ENCODE results near the gene CUL3. TPM values are rescaled to one million over a fixed set of nuclear protein-coding genes. Genes with fewer than 3 reads are reported as not detected.

The CUL3 gene
- total RNA-seq, 1 experiment from 2014 or later = 95.7 TPM

DNA sequence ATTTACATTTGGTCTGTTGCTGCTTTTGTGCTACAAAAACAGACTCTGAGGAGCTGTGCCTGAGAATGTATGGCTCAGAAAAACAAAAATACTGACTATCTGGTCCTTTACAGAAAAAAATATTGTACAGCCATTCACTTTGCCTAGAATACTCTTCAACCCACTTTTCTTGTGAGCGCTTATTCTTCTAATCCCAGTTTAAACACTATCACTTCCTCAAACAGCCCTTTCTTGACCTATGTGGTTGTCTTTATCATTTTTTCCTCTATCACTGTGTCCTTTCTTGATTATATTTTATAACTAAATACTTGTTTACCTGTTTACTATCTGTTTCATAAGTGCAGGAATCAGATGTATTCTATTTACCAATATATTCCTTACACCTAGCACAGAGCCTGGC is 33.5 kb downstream of the CUL3 start:
- H3K79me2 ChIP-seq (ENCODE audit: insufficient read depth, low read length) = peaks cover 97% of the 10 kb centered on the region

DNA sequence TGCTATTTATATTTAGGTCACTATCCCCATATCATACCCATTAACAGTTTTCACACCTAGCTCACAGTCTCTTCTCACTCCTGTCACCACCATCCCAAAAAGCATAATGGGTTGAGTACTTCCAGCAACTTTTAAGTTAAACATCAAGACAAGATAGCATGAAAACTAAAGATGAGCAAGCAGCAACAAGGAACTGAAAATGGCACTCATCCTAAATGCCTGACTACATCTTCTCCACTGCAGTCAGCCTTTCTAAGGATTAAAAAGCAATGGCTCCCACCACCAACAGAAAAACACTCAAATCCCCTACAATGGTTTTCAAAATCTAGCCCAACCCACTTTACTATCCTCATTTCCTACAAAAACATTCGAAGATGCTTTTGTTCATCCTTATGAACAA is 38.2 kb downstream of the CUL3 start:
- intact Hi-C loops (cut with micrococcal nuclease) = no loop called here
- H4K20me1 ChIP-seq (ENCODE audit: insufficient read depth) = peaks cover 12% of the 10 kb centered on the region; the same call in 1 of the 2 replicates
- no peak for TF ChIP-seq ATF3 (IDR thresholded peaks at IDR 0.05)
- TF ChIP-seq SRF (IDR thresholded peaks at IDR 0.05; ENCODE audit: low read depth) = no peak
- TF ChIP-seq, protein P1, sequence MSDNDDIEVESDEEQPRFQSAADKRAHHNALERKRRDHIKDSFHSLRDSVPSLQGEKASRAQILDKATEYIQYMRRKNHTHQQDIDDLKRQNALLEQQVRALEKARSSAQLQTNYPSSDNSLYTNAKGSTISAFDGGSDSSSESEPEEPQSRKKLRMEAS (IDR thresholded peaks at IDR 0.05) = no peak
- TF ChIP-seq EZH2 (IDR thresholded peaks at IDR 0.05) = no peak
- no peak for TF ChIP-seq POLR2AphosphoS5 (IDR thresholded peaks at IDR 0.05; ENCODE audit: low read depth, low read length)
- TF ChIP-seq ELF1 (IDR thresholded peaks at IDR 0.05; ENCODE audit: borderline replicate concordance, low read depth) = no peak
- TF ChIP-seq TCF7L2 (IDR thresholded peaks at IDR 0.05; ENCODE audit: borderline replicate concordance, extremely low read depth, insufficient read depth, insufficient read length) = no peak
- TF ChIP-seq EZH2phosphoT487 (IDR thresholded peaks at IDR 0.05; ENCODE audit: borderline replicate concordance) = no peak
- TF ChIP-seq REST (IDR thresholded peaks at IDR 0.05; ENCODE audit: low read depth) = no peak
- TF ChIP-seq, protein P2, sequence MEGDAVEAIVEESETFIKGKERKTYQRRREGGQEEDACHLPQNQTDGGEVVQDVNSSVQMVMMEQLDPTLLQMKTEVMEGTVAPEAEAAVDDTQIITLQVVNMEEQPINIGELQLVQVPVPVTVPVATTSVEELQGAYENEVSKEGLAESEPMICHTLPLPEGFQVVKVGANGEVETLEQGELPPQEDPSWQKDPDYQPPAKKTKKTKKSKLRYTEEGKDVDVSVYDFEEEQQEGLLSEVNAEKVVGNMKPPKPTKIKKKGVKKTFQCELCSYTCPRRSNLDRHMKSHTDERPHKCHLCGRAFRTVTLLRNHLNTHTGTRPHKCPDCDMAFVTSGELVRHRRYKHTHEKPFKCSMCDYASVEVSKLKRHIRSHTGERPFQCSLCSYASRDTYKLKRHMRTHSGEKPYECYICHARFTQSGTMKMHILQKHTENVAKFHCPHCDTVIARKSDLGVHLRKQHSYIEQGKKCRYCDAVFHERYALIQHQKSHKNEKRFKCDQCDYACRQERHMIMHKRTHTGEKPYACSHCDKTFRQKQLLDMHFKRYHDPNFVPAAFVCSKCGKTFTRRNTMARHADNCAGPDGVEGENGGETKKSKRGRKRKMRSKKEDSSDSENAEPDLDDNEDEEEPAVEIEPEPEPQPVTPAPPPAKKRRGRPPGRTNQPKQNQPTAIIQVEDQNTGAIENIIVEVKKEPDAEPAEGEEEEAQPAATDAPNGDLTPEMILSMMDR (IDR thresholded peaks at IDR 0.05 in 2 of 3, conservative IDR thresholded peaks at IDR 0.05 in 1 of 3; ENCODE audit: borderline replicate concordance in 1 of 3, insufficient read depth in 1 of 3, low read depth in 2 of 3, low read length in 2 of 3) = no peak
- no peak for TF ChIP-seq POLR2A (IDR thresholded peaks at IDR 0.05; ENCODE audit: borderline replicate concordance, extremely low read depth, insufficient read depth, insufficient read length)

More for the DNA sequence above, 33.5 kb downstream of the CUL3 start:
- Histone ChIP-seq H3K9me2 (ENCODE audit: insufficient read depth) (no peaks in the 10 kb centered on the region), H3K27ac (ENCODE audit: low read depth, low read length) (no peak overlapping the region), H3K4me3 (replicated peaks in 1 of 2; ENCODE audit: low read depth in 1 of 2, low read length in 2 of 2) (no peak overlapping the region), H3K9me3 (ENCODE audit: control insufficient read depth in 1 of 2, insufficient read depth in 1 of 2, low read depth in 1 of 2, low read length in 2 of 2) (no peaks in the 10 kb centered on the region), H3K4me2 (ENCODE audit: low read length) (no peak overlapping the region), H3K9ac (ENCODE audit: low read length) (no peak overlapping the region), H3K27me3 (ENCODE audit: insufficient read depth, low read length) (no peaks in the 10 kb centered on the region), H2AFZ (ENCODE audit: low read depth, low read length, poor library complexity, severe bottlenecking) (no peak overlapping the region), H3K4me1 (ENCODE audit: control insufficient read depth in 1 of 2, insufficient read depth in 2 of 2, low read length in 2 of 2) (no peaks in the 10 kb centered on the region), H3K36me3 (ENCODE audit: control insufficient read depth in 1 of 2, insufficient read depth in 2 of 2, low read length in 2 of 2) (no peaks in the 10 kb centered on the region), H4K20me1 (ENCODE audit: insufficient read depth) (peaks cover 14% of the 10 kb centered on the region; the same call in 1 of the 2 replicates)
- POLR2A ChIA-PET = no interaction called here
- CTCF ChIA-PET = no interaction called here
- ATAC-seq (no peak), DNase-seq (ENCODE audit: low read depth, low spot score) (no peak)
- RAD21 ChIA-PET (ENCODE audit: low non-redundant PET in 1 of 2, low total read pairs in 2 of 2, uncharacterized antibody in 2 of 2, unreplicated experiment in 2 of 2) = no interaction called here
- intact Hi-C loops (cut with micrococcal nuclease) = no loop called here
- BruUV-seq (replicated peaks) = no TSS peak
- no peak for TF ChIP-seq SIN3A (IDR thresholded peaks at IDR 0.05; ENCODE audit: low read depth)
- no peak for TF ChIP-seq EGR1 (IDR thresholded peaks at IDR 0.05; ENCODE audit: low read depth)
- TF ChIP-seq ZNF274 (IDR thresholded peaks at IDR 0.05; ENCODE audit: low read depth, low read length) = no peak
- no peak for TF ChIP-seq ATF3 (IDR thresholded peaks at IDR 0.05)
- TF ChIP-seq FOSL1 (IDR thresholded peaks at IDR 0.05; ENCODE audit: low read depth) = no peak
- no peak for TF ChIP-seq CBX3 (IDR thresholded peaks at IDR 0.05; ENCODE audit: low read depth)
- no peak for TF ChIP-seq POLR2A (IDR thresholded peaks at IDR 0.05; ENCODE audit: borderline replicate concordance, extremely low read depth, insufficient read depth, insufficient read length)

More for the DNA sequence above, 38.2 kb downstream of the CUL3 start:
- ChIA-PET RAD21 (ENCODE audit: low non-redundant PET in 1 of 2, low total read pairs in 2 of 2, uncharacterized antibody in 2 of 2, unreplicated experiment in 2 of 2) (no interaction called here), POLR2A (no interaction called here), CTCF (no interaction called here)
- no peak overlapping the region for H3K27ac ChIP-seq (ENCODE audit: low read depth, low read length)
- H3K27me3 ChIP-seq (ENCODE audit: insufficient read depth, low read length) = no peaks in the 10 kb centered on the region
- no peak overlapping the region for H2AFZ ChIP-seq (ENCODE audit: low read depth, low read length, poor library complexity, severe bottlenecking)
- H3K9me3 ChIP-seq (ENCODE audit: control insufficient read depth in 1 of 2, insufficient read depth in 1 of 2, low read depth in 1 of 2, low read length in 2 of 2) = no peaks in the 10 kb centered on the region
- H3K36me3 ChIP-seq (ENCODE audit: control insufficient read depth in 1 of 2, insufficient read depth in 2 of 2, low read length in 2 of 2) = no peaks in the 10 kb centered on the region
- H3K4me3 ChIP-seq (replicated peaks in 1 of 2; ENCODE audit: low read depth in 1 of 2, low read length in 2 of 2) = no peak overlapping the region
- H3K9me2 ChIP-seq (ENCODE audit: insufficient read depth) = no peaks in the 10 kb centered on the region
- DNase-seq (ENCODE audit: low read depth, low spot score) (no peak), ATAC-seq (no peak)
- no peak overlapping the region for H3K4me2 ChIP-seq (ENCODE audit: low read length)
- no TSS peak for BruUV-seq (replicated peaks)
- no peaks in the 10 kb centered on the region for H3K4me1 ChIP-seq (ENCODE audit: control insufficient read depth in 1 of 2, insufficient read depth in 2 of 2, low read length in 2 of 2)
- no peak overlapping the region for H3K9ac ChIP-seq (ENCODE audit: low read length)
- H3K79me2 ChIP-seq (ENCODE audit: insufficient read depth, low read length) = peaks cover 97% of the 10 kb centered on the region
